Gastroesophageal sphincter (tissue), 3 donors: ENCODE data around the gene CLOCK.

Experiments used
- CTCF ChIP-seq, 4 experiments: fragments of 200-600 bp in 2 of 4; fragments of 450-650 bp in 2 of 4; sonication (generic) in 1 of 4; IDR thresholded peaks; one replicate each; pipeline ENCODE4 v1.5.1; 2017 to 2019; ENCODE audit warnings: antibody characterized with exemption in 4 of 4, mild to moderate bottlenecking in 2 of 4, moderate library complexity in 2 of 4
- POLR2A ChIP-seq, 2 donors: fragments of 450-650 bp; IDR thresholded peaks; one replicate each; pipeline ENCODE4 v1.6.1; 2017; ENCODE audit warnings: antibody characterized with exemption in 2 of 2, mild to moderate bottlenecking in 2 of 2, moderate library complexity in 1 of 2
- POLR2AphosphoS5 ChIP-seq: sonication (generic); formaldehyde crosslinking; IDR thresholded peaks from one replicate; pipeline ENCODE4 v1.6.1; 2017; ENCODE audit warnings: antibody characterized with exemption

- no peak for TF ChIP-seq CTCF (IDR thresholded peaks at IDR 0.05)
- TF ChIP-seq POLR2AphosphoS5: no peak
- no peak for TF ChIP-seq POLR2A (IDR thresholded peaks at IDR 0.05)
Observed at GRCh38 chr4:55431710-55432336, 114.9 kb downstream of the CLOCK start.
